Central memory CD8-positive, alpha-beta T cell (primary cell): ENCODE measurements around the gene SNX1.
"Not testable (repeated sequence)": the region's sequence is repeated elsewhere in the genome, so short reads cannot be mapped to it uniquely, and the experiment has no call there.

Experiments used
- ATAC-seq: fragments of 150-1000 bp; cut with Tn5 transposase; replicated peaks from 2 replicates; pipeline ENCODE4 v1.10.0; 2022; ENCODE audit warnings: mild to moderate bottlenecking, moderate FRiP score, moderate number of reproducible peaks; ENCODE audit not compliant: poor library complexity, severe bottlenecking; ENCODE audit errors: extremely low read depth
- DNase-seq, 2 donors: peaks; one replicate each; pipeline ENCODE4 v3.0.0; 2021; ENCODE audit warnings: low spot score in 2 of 2
- H3K27ac Mint-ChIP-seq: one replicate; pipeline ENCODE4 v1.8.0; 2022; ENCODE audit warnings: low read depth, mild to moderate bottlenecking, moderate library complexity, mixed read lengths
- H3K27me3 Mint-ChIP-seq: one replicate; pipeline ENCODE4 v1.8.0; 2022; ENCODE audit warnings: mixed read lengths
- H3K36me3 Mint-ChIP-seq: one replicate; pipeline ENCODE4 v1.8.0; 2022; ENCODE audit warnings: mild to moderate bottlenecking, moderate library complexity, mixed read lengths; ENCODE audit not compliant: insufficient read depth
- H3K4me1 Mint-ChIP-seq: one replicate; pipeline ENCODE4 v1.8.0; 2022; ENCODE audit warnings: mixed read lengths
- H3K4me3 Mint-ChIP-seq: one replicate; pipeline ENCODE4 v1.8.0; 2022; ENCODE audit warnings: mild to moderate bottlenecking, moderate library complexity, mixed read lengths
- H3K9me3 Mint-ChIP-seq: one replicate; pipeline ENCODE4 v1.8.0; 2022; ENCODE audit warnings: mixed read lengths

SNX1 gene

GRCh38 chr15:64066451-64066850 lies 29.3 kb upstream of the SNX1 start:
- ATAC-seq (no peak), DNase-seq (no peak)
- Mint-ChIP-seq H3K9me3 (no peaks in the 10 kb centered on the region), H3K36me3 (no peaks in the 10 kb centered on the region), H3K27ac (no peak overlapping the region), H3K4me1 (peaks cover 7% of the 10 kb centered on the region), H3K4me3 (no peak overlapping the region), H3K27me3 (no peaks in the 10 kb centered on the region)

DNA sequence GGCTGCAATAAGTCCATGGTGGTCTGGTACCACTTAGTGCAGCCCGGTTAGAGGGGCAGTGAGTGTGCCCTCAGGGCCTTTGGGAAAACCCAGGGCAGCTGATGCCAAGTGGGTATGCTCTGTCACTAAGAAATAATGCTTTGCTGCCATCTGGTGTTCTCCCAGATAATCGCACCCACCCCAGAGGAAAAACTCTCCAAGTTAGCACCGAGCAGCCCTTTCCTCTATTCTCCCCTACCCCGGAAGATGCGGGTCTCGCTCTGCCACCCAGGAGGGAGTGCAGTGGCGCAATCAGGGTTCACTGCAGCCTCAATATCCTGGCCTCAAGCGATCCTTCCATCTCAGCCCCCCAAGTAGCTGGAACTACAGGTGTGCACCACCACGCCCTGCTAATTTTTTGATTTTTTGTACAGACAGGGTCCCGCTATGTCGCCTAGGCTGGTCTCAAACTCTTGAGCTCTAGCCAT lies 28.2 kb upstream of the SNX1 start:
- Mint-ChIP-seq H3K27me3 (no peaks in the 10 kb centered on the region), H3K4me3 (no peak overlapping the region), H3K4me1 (peaks cover 7% of the 10 kb centered on the region), H3K27ac (no peak overlapping the region), H3K9me3 (no peaks in the 10 kb centered on the region), H3K36me3 (peaks cover 3% of the 10 kb centered on the region)
- DNase-seq = peak; percentile 62 to 67
- peak; percentile 74 for ATAC-seq

GRCh38 chr15:64068133-64068532 lies 27.6 kb upstream of the SNX1 start:
- Mint-ChIP-seq H3K36me3 (peaks cover 3% of the 10 kb centered on the region), H3K4me1 (peaks cover 7% of the 10 kb centered on the region), H3K27me3 (no peaks in the 10 kb centered on the region), H3K9me3 (no peaks in the 10 kb centered on the region), H3K27ac (no peak overlapping the region), H3K4me3 (no peak overlapping the region)
- peak; percentile 30 for ATAC-seq
- no peak for DNase-seq

- ATAC-seq = no peak
Measured at GRCh38 chr15:64070106-64070505, 25.7 kb upstream of the SNX1 start.

GRCh38 chr15:64070965-64071851 lies 24.6 kb upstream of the SNX1 start:
- peaks cover 9% of the 10 kb centered on the region for H3K4me1 Mint-ChIP-seq
- no peak overlapping the region for H3K4me3 Mint-ChIP-seq
- no peaks in the 10 kb centered on the region for H3K9me3 Mint-ChIP-seq
- DNase-seq (no peak), ATAC-seq (no peak)
- no peaks in the 10 kb centered on the region for H3K27me3 Mint-ChIP-seq
- peaks cover 3% of the 10 kb centered on the region for H3K36me3 Mint-ChIP-seq
- H3K27ac Mint-ChIP-seq = no peak overlapping the region

More at GRCh38 chr15:64070106-64070505, 25.7 kb upstream of the SNX1 start:
- Mint-ChIP-seq H3K9me3 (no peaks in the 10 kb centered on the region), H3K27ac (no peak overlapping the region), H3K4me3 (no peak overlapping the region), H3K4me1 (peaks cover 7% of the 10 kb centered on the region), H3K27me3 (no peaks in the 10 kb centered on the region), H3K36me3 (peaks cover 3% of the 10 kb centered on the region)
- DNase-seq = no peak

GRCh38 chr15:64071931-64072765 lies 23.6 kb upstream of the SNX1 start:
- Mint-ChIP-seq H3K36me3 (peaks cover 3% of the 10 kb centered on the region), H3K27ac (no peak overlapping the region), H3K4me3 (no peak overlapping the region), H3K27me3 (no peaks in the 10 kb centered on the region), H3K4me1 (peaks cover 11% of the 10 kb centered on the region), H3K9me3 (no peaks in the 10 kb centered on the region)
- DNase-seq (no peak), ATAC-seq (no peak)

DNA sequence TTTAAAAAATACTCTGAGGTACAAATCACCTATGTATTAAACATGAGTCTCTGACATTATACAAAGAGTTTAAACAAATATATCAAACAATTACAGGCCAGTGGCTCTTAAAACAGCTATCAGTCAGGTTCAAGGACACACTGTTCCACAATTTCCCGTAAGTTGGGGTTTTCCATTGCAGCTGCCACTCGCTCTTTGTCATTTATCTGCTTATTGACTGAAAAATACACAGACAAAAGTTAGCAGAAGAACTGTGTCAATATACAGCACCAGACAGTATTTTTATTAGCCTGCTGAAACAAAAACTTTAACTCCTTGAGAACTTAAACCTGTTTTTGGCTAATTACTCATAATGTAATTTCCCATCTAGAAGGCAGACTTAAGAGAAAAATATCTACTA lies 23.0 kb upstream of the SNX1 start:
- H3K27me3 Mint-ChIP-seq = no peaks in the 10 kb centered on the region
- DNase-seq (no peak), ATAC-seq (no peak)
- no peak overlapping the region for H3K4me3 Mint-ChIP-seq
- peaks cover 11% of the 10 kb centered on the region for H3K4me1 Mint-ChIP-seq
- no peak overlapping the region for H3K27ac Mint-ChIP-seq
- peaks cover 7% of the 10 kb centered on the region for H3K36me3 Mint-ChIP-seq
- H3K9me3 Mint-ChIP-seq = no peaks in the 10 kb centered on the region

DNA sequence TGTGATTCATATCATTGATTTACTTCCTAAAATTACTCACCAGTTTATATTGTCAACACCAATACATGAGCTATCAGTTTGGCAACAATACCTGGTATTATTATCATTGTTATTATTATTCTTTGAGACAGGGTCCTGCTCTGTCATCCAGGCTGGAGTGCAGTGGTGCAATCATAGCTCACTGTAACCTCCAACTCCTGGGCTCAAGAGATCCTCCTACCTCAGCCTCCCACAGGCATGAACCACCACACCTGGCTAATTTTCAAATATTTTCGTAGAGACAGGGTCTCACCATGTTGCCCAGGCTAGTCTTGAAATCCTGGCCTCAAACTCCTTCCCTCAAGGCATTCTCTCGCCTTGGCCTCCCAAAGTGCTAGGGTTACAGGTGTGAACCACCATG lies 22.3 kb upstream of the SNX1 start:
- DNase-seq, ATAC-seq, H3K4me3 Mint-ChIP-seq, H3K4me1 Mint-ChIP-seq, H3K27me3 Mint-ChIP-seq, H3K36me3 Mint-ChIP-seq, H3K9me3 Mint-ChIP-seq: not testable (repeated sequence)
- H3K27ac Mint-ChIP-seq = peak overlapping the region; percentile 57

DNA sequence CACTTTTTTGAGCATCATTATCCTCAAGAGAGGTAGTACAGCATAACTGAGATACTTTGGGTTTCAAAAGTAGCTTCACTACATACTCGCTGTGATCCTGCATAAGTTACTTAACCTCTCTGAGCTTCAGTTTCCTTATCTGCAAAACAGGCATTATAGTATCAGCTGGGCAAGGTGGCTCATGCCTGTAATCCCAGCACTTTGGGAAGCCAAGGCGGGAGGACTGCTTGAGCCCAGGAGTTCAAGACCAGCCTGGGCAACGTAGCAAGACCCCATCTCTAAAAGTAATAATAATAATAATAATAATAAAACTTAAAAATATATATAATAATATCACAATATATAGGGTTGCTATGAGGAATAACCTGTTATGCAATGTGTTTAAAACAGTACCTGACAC lies 13.0 kb upstream of the SNX1 start:
- Mint-ChIP-seq H3K4me3 (no peak overlapping the region), H3K36me3 (peaks cover 18% of the 10 kb centered on the region), H3K27me3 (no peaks in the 10 kb centered on the region), H3K4me1 (peaks cover 4% of the 10 kb centered on the region), H3K9me3 (no peaks in the 10 kb centered on the region), H3K27ac (no peak overlapping the region)
- ATAC-seq = no peak
- DNase-seq = no peak

GRCh38 chr15:64089543-64090280 lies 6.1 kb upstream of the SNX1 start:
- DNase-seq (no peak), ATAC-seq (no peak)
- Mint-ChIP-seq H3K4me3 (no peak overlapping the region), H3K4me1 (peaks cover 50% of the 10 kb centered on the region), H3K9me3 (no peaks in the 10 kb centered on the region), H3K27me3 (no peaks in the 10 kb centered on the region), H3K36me3 (peaks cover 18% of the 10 kb centered on the region), H3K27ac (peak overlapping the region; percentile 65)

- Mint-ChIP-seq H3K27ac (peak overlapping the region; percentile 23), H3K27me3 (no peaks in the 10 kb centered on the region), H3K9me3 (no peaks in the 10 kb centered on the region), H3K4me1 (peaks cover 57% of the 10 kb centered on the region), H3K4me3 (no peak overlapping the region), H3K36me3 (peaks cover 18% of the 10 kb centered on the region)
- DNase-seq (no peak), ATAC-seq (no peak)
Measured at GRCh38 chr15:64090527-64090926, 5.3 kb upstream of the SNX1 start.

DNA sequence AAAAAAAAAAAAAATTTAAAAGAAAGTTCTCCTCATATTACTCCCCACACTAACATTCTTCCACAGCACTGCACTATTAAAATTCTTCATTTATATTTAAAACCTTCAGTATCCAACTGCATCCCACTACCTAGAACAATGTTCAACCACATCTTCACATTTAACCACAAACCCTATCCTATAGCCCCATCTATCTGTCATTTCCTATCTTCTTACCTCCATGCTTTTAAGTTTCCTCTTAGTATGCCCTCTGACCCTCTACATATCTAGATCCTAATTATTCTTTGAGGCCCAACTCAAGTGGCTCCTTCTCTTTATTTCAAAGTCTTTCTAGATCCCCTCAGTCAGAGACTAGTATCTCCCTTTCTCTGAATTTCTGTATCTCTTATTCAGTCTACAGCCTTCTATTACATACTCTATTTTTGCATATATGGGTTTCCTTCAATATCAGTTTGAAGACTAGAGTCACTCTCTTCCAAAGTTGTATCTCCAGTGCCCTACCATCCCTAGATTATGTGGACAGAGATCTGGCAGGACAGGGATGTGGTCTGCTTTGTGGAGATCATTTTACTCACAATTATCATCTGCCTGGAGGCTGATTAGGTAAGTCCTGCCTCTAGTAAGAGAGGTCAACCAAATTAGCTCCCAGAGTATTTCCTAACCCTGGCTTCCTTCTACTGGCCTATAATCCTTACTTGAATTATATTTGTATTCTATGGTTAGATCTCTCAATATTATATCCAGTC lies 3.5 kb upstream of the SNX1 start:
- Mint-ChIP-seq H3K9me3 (no peaks in the 10 kb centered on the region), H3K27ac (peak overlapping the region; percentile 98), H3K4me1 (peaks cover 72% of the 10 kb centered on the region), H3K36me3 (peaks cover 24% of the 10 kb centered on the region), H3K4me3 (peak overlapping the region; percentile 100), H3K27me3 (no peaks in the 10 kb centered on the region)
- no peak for ATAC-seq
- no peak for DNase-seq
